ENCODE measurements around the gene PLEKHN1. TPM values are rescaled to one million over a fixed set of nuclear protein-coding genes. Genes with fewer than 3 reads are reported as not detected.

The PLEKHN1 gene
- total RNA-seq, 1 donor from 2014 or later = 1.3 TPM

DNA sequence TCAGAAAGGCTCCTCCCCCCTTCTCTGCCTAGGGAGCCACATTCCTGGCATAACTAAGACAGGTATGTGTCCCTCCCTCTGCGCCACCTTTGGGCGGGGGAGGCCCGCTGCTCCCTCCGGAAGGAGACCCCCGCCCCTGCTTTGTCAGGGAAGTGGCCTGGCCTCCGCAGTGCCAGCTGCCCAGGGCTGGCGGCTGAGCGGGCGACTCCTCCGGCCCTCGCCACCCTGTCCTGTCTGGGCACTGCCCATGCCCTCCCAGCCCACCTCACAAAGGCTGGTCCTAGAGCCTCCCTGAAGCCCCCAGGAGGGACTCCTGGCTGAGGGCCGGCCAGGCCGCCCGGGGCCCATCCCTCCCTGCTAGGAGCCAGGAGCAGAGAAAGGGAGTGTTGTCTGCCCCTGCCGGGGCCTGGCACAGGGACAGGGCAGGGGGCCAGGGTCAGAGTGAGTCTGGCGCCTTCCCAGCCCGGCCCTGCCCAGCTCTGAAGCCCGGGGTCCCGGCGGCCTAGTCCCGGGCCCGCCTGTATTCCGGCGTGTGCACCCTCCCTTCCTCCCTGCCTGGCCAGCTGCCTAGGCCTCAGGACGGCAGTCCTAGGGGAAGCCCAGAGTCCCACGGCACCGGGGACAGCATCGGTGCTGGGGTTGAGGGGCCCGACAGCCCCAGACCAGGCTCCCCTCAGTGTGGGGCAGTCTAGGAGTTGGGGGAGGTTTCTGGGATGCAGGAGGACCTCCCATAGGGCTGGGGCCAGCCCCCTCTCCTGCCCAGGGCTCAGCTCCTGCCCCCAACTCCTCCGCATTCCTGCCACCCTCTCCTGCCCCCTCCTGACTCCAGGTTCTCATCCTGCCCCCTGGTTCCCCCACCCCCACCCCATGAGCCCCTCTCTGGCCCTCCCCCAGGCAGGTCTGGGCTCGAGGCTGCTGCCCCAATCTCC, 58.8 kb downstream of the PLEKHN1 start:
- ChIA-PET POLR2A (interaction anchor here (1.1 to 1.3 kb wide), 2 partner anchors 15 to 38 kb away, joined by 3 read pairs; no protein-coding TSS in a partner anchor), CTCF (interaction anchor here (0.8 kb wide), 1 partner anchor 267 kb away, joined by 3 read pairs; no protein-coding TSS in a partner anchor)
- H3K9me3 Mint-ChIP-seq = no peaks in the 10 kb centered on the region
- ATAC-seq (ENCODE audit: low read depth) (no peak), DNase-seq (no peak)
- intact Hi-C loops (cut with micrococcal nuclease) = no loop called here
- TF ChIP-seq, protein P1, sequence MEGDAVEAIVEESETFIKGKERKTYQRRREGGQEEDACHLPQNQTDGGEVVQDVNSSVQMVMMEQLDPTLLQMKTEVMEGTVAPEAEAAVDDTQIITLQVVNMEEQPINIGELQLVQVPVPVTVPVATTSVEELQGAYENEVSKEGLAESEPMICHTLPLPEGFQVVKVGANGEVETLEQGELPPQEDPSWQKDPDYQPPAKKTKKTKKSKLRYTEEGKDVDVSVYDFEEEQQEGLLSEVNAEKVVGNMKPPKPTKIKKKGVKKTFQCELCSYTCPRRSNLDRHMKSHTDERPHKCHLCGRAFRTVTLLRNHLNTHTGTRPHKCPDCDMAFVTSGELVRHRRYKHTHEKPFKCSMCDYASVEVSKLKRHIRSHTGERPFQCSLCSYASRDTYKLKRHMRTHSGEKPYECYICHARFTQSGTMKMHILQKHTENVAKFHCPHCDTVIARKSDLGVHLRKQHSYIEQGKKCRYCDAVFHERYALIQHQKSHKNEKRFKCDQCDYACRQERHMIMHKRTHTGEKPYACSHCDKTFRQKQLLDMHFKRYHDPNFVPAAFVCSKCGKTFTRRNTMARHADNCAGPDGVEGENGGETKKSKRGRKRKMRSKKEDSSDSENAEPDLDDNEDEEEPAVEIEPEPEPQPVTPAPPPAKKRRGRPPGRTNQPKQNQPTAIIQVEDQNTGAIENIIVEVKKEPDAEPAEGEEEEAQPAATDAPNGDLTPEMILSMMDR (IDR thresholded peaks at IDR 0.05) = no peak
- H3K27ac Mint-ChIP-seq = no peak overlapping the region
- H3K4me3 Mint-ChIP-seq = no peak overlapping the region
- H3K36me3 Mint-ChIP-seq (ENCODE audit: low read depth) = no peaks in the 10 kb centered on the region
- peaks cover 3% of the 10 kb centered on the region for H3K4me1 Mint-ChIP-seq
- H3K27me3 Mint-ChIP-seq = peaks cover 10% of the 10 kb centered on the region

Other genes with a start within 250 kb of the PLEKHN1 start
- not detected in 2 replicates for gene SAMD11, start 42.6 kb upstream of the PLEKHN1 start, total RNA-seq
- gene NOC2L, start 7.2 kb upstream of the PLEKHN1 start, total RNA-seq = 95.5 and 96.8 TPM in 2 replicates
- gene KLHL17, start 5.9 kb upstream of the PLEKHN1 start, total RNA-seq = 15.1 and 16.4 TPM in 2 replicates
- not detected in 2 replicates for gene PERM1, start 15.6 kb downstream of the PLEKHN1 start, total RNA-seq
- gene HES4, start 33.6 kb downstream of the PLEKHN1 start, total RNA-seq = 0.67 and 1.2 TPM in 2 replicates
- 25.8 and 28.9 TPM in 2 replicates for gene ISG15, start 47.0 kb downstream of the PLEKHN1 start, total RNA-seq
- 25.8 and 27.1 TPM in 2 replicates for gene AGRN, start 53.6 kb downstream of the PLEKHN1 start, total RNA-seq
- not detected in 2 replicates for gene RNF223, start 107.8 kb downstream of the PLEKHN1 start, total RNA-seq
- gene C1orf159, start 149.6 kb downstream of the PLEKHN1 start, total RNA-seq = 20.8 and 26.5 TPM in 2 replicates
- 0.16 TPM in 1 of 2 replicates, not detected in the other for gene TTLL10, start 207.4 kb downstream of the PLEKHN1 start, total RNA-seq
- gene TNFRSF18, start 240.1 kb downstream of the PLEKHN1 start, total RNA-seq = 36.7 and 37.5 TPM in 2 replicates
- gene TNFRSF4, start 247.7 kb downstream of the PLEKHN1 start, total RNA-seq = 0.86 and 1.1 TPM in 2 replicates